A549 (cell line): ENCODE results near the gene CKAP5. TPM values are rescaled to one million over a fixed set of nuclear protein-coding genes. Genes with fewer than 3 reads are reported as not detected.

Source experiments
- ATAC-seq, 2 experiments: fragments of 200-7000 bp in 1 of 2; fragments of >200 bp in 1 of 2; cut with Nextera tagmentation in 1 of 2; cut with Tn5 transposase in 1 of 2; 3 replicates each; pipeline versions ENCODE4 v1.8.0 to v1.9.1; 2018 to 2020; ENCODE audit warnings: mild to moderate bottlenecking in 1 of 2, moderate library complexity in 1 of 2
- CTCF ChIA-PET: fragments of 300-600 bp; sonication (Branson Sonifier 250); formaldehyde crosslinking; extraction: SDS; loops from one replicate; lab custom pipeline; 2021; ENCODE audit warnings: antibody characterized with exemption, inconsistent platforms; lab: Yijun Ruan, JAX
- POLR2A ChIA-PET: fragments of 350-600 bp; formaldehyde crosslinking; extraction: SDS; loops from one replicate; lab custom pipeline; 2021; ENCODE audit warnings: antibody characterized with exemption, inconsistent platforms; lab: Yijun Ruan, JAX
- DNase-seq, 2 experiments: peaks; one replicate each; pipeline versions ENCODE4 v3.0.0 to v3.0.0-alpha.2; 2011 to 2016; ENCODE audit warnings: low read depth in 1 of 2, low spot score in 1 of 2
- FAIRE-seq: peaks from 2 replicates; lab custom pipeline; 2011; peaks lifted over from hg19 to GRCh38; lab: Jason Lieb, UNC
- H3K27ac ChIP-seq, 2 experiments: fragments of >200 bp; sonication (Bioruptor Twin); formaldehyde crosslinking; 3 replicates each; pipeline ENCODE4 v1.5.1; 2016 to 2017
- H3K4me1 ChIP-seq: fragments of >200 bp; sonication (Bioruptor Twin); formaldehyde crosslinking; 3 replicates; pipeline ENCODE4 v1.6.1; 2016
- H3K4me2 ChIP-seq: fragments of >200 bp; sonication (Bioruptor Twin); formaldehyde crosslinking; 3 replicates; pipeline ENCODE4 v1.6.1; 2016
- H3K4me3 ChIP-seq: fragments of >200 bp; sonication (Bioruptor Twin); formaldehyde crosslinking; 3 replicates; pipeline ENCODE4 v1.5.1; 2016
- H3K9me3 ChIP-seq: fragments of >200 bp; sonication (Bioruptor Twin); formaldehyde crosslinking; 3 replicates; pipeline ENCODE4 v1.6.1; 2016
- BHLHE40 ChIP-seq: IDR thresholded peaks from 2 replicates; pipeline ENCODE4 v1.6.1; 2012; ENCODE audit warnings: low read depth, low read length, inconsistent platforms
- CEBPB ChIP-seq, 2 experiments: fragments of >200 bp in 1 of 2; sonication (Bioruptor Twin) in 1 of 2; formaldehyde crosslinking in 1 of 2; IDR thresholded peaks; 2 replicates each; pipeline ENCODE4 v1.6.1; 2012 to 2016
- CHD2 ChIP-seq: fragments of 150-350 bp; IDR thresholded peaks from 2 replicates; pipeline ENCODE4 v1.6.1; 2014; ENCODE audit warnings: low read length; ENCODE audit not compliant: partially characterized antibody
- CTCF ChIP-seq: fragments of >200 bp; sonication (Bioruptor Twin); formaldehyde crosslinking; IDR thresholded peaks from 3 replicates; pipeline ENCODE4 v1.5.1; 2016
- EHF ChIP-seq: fragments of 250-450 bp; sonication (Bioruptor Pico); IDR thresholded peaks from 2 replicates; pipeline ENCODE4 v1.5.0; 2020; ENCODE audit warnings: mild to moderate bottlenecking
- EP300 ChIP-seq, 2 experiments: fragments of >200 bp; sonication (Bioruptor Twin); formaldehyde crosslinking; IDR thresholded peaks; 2 replicates in 1 of 2; 3 replicates in 1 of 2; pipeline ENCODE4 v1.6.1; 2016 to 2017
- ESRRA ChIP-seq: fragments of 150-350 bp; IDR thresholded peaks from 2 replicates; pipeline ENCODE4 v1.6.1; 2014; ENCODE audit warnings: mild to moderate bottlenecking, low read length, borderline replicate concordance
- FOSB ChIP-seq: fragments of 250-450 bp; sonication (Bioruptor Pico); IDR thresholded peaks from 2 replicates; pipeline ENCODE4 v1.5.0; 2020; ENCODE audit warnings: mild to moderate bottlenecking, moderate library complexity
- FOSL2 ChIP-seq, 2 experiments: fragments of 450-650 bp in 1 of 2; fragments of >200 bp in 1 of 2; sonication (Bioruptor Twin) in 1 of 2; formaldehyde crosslinking; IDR thresholded peaks; 2 replicates each; pipeline versions ENCODE4 v1.5.0 to v1.6.1; 2016 to 2020; ENCODE audit warnings: mild to moderate bottlenecking in 1 of 2, moderate library complexity in 1 of 2
- GATA3 ChIP-seq: IDR thresholded peaks from 2 replicates; pipeline ENCODE4 v1.6.1; 2012; ENCODE audit warnings: borderline replicate concordance
- HDAC2 ChIP-seq: fragments of 200-600 bp; sonication (generic); IDR thresholded peaks from 2 replicates; pipeline ENCODE4 v1.6.1; 2016
- HEYL ChIP-seq: fragments of 250-450 bp; sonication (Bioruptor Pico); IDR thresholded peaks from 2 replicates; pipeline ENCODE4 v1.8.0; 2021; ENCODE audit warnings: mild to moderate bottlenecking, moderate library complexity
- HOXA7 ChIP-seq: fragments of 250-450 bp; sonication (Bioruptor Pico); IDR thresholded peaks from 2 replicates; pipeline ENCODE4 v1.5.0; 2020; ENCODE audit warnings: mild to moderate bottlenecking, moderate library complexity
- HOXB13 ChIP-seq: fragments of 250-450 bp; sonication (Bioruptor Pico); IDR thresholded peaks from 2 replicates; pipeline ENCODE4 v1.5.0; 2020; ENCODE audit warnings: low read depth, mild to moderate bottlenecking, moderate library complexity
- JUN ChIP-seq, 2 experiments: fragments of >200 bp; sonication (Bioruptor Twin); formaldehyde crosslinking; IDR thresholded peaks; 2 replicates in 1 of 2; 3 replicates in 1 of 2; pipeline ENCODE4 v1.6.1; 2016 to 2017
- JUNB ChIP-seq: fragments of >200 bp; sonication (Bioruptor Twin); formaldehyde crosslinking; IDR thresholded peaks from 2 replicates; pipeline ENCODE4 v1.6.1; 2016
- MYC ChIP-seq: IDR thresholded peaks from 2 replicates; pipeline ENCODE4 v1.6.1; 2012; ENCODE audit warnings: mild to moderate bottlenecking, inconsistent platforms, low read length, improper control_type of control experiment, borderline replicate concordance
- NR3C1 ChIP-seq: fragments of >200 bp; sonication (Bioruptor Twin); formaldehyde crosslinking; IDR thresholded peaks from 3 replicates; pipeline ENCODE4 v1.6.1; 2017
- PBX3 ChIP-seq: IDR thresholded peaks from 2 replicates; pipeline ENCODE4 v1.6.1; 2012
- PHF8 ChIP-seq: fragments of 200-600 bp; sonication (generic); IDR thresholded peaks from 2 replicates; pipeline ENCODE4 v1.6.1; 2016; ENCODE audit warnings: low read depth, mild to moderate bottlenecking, antibody characterized with exemption, moderate library complexity, borderline replicate concordance
- POLR2A ChIP-seq: IDR thresholded peaks from 2 replicates; pipeline ENCODE4 v1.6.1; 2012; ENCODE audit warnings: mild to moderate bottlenecking, low read length
- RARB ChIP-seq: fragments of 250-450 bp; sonication (Bioruptor Pico); IDR thresholded peaks from 2 replicates; pipeline ENCODE4 v1.8.0; 2021; ENCODE audit warnings: mild to moderate bottlenecking, moderate library complexity
- RFX5 ChIP-seq: fragments of 450-650 bp; IDR thresholded peaks from 2 replicates; pipeline ENCODE4 v1.7.1; 2014; ENCODE audit warnings: antibody characterized with exemption, mild to moderate bottlenecking, moderate library complexity
- RNF2 ChIP-seq: fragments of 200-600 bp; sonication (generic); IDR thresholded peaks from 2 replicates; pipeline ENCODE4 v1.6.1; 2016; ENCODE audit warnings: low read depth, mild to moderate bottlenecking, antibody characterized with exemption, moderate library complexity, borderline replicate concordance
- SMC3 ChIP-seq: fragments of >200 bp; sonication (Bioruptor Twin); formaldehyde crosslinking; IDR thresholded peaks from 3 replicates; pipeline ENCODE4 v1.6.1; 2018; ENCODE audit warnings: inconsistent platforms
- SREBF2 ChIP-seq: fragments of 450-650 bp; IDR thresholded peaks from 2 replicates; pipeline ENCODE4 v1.6.1; 2014; ENCODE audit warnings: mild to moderate bottlenecking, moderate library complexity
- ZNF302 ChIP-seq: fragments of 250-450 bp; sonication (Bioruptor Pico); IDR thresholded peaks from 2 replicates; pipeline ENCODE4 v1.9.0; 2021; ENCODE audit warnings: inconsistent platforms, mild to moderate bottlenecking, moderate library complexity
- WGBS: methylation state at CpG from one replicate; pipeline ENCODE4 v1.1.6; 2017; ENCODE audit errors: missing lambda C conversion rate; 5-methylcytosine and 5-hydroxymethylcytosine counted together
- polyA plus RNA-seq, 4 experiments: library from polyadenylated mRNA; depleted of rRNA in 3 of 4; stranded (reverse); fragments of >200 nt; fragmentation: RNase III in 1 of 4; extraction: RNeasy Plus Mini Kit Qiagen cat#74134 plus additional on column Dnase treatment in 1 of 4; gene quantifications; 2 replicates in 3 of 4; 3 replicates in 1 of 4; pipeline ENCODE4 v1.2.3, GENCODE V29; 2011 to 2017
- TF ChIP-seq, protein P1 (sequence below): fragments of >200 bp; sonication (Bioruptor Twin); formaldehyde crosslinking; IDR thresholded peaks from 2 replicates; pipeline ENCODE4 v1.6.1; 2016
- TF ChIP-seq, protein P2 (sequence below): IDR thresholded peaks from 2 replicates; pipeline ENCODE4 v1.6.1; 2012; ENCODE audit warnings: low read depth, borderline replicate concordance

CKAP5 gene
- polyA plus RNA-seq, 2 of the 4 experiments (the other 2 are of a cell fraction): 66.3 to 173 TPM

DNA sequence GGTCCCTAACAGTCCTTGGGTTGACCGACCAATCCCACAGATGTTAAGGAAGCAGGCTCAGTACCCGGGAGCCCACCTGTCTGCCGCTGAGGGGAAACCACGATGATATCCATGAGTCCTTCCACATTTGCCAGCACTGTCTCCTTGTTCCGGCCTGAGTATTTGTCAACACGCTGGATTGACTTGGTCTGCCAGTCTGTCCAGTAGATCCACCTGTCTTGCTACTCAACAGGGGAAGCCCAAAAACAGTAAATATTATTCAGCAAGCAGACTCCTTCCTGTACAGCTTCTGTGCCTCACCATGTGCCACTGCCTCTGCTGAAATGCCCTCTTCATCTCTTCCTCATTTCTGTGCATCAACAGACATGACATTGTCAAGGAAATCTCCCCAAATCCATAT, 22.8 kb upstream of the CKAP5 start:
- Histone ChIP-seq H3K9me3 (no peaks in the 10 kb centered on the region), H3K4me3 (no peak overlapping the region), H3K4me1 (no peaks in the 10 kb centered on the region)
- FAIRE-seq: no peak
- ATAC-seq: no peak
- TF ChIP-seq JUN (IDR thresholded peaks at IDR 0.05): no peak
- TF ChIP-seq EP300 (IDR thresholded peaks at IDR 0.05): no peak
- TF ChIP-seq SMC3: no peak
- no peak for TF ChIP-seq PBX3
- TF ChIP-seq ESRRA: no peak
- TF ChIP-seq, all 56 proteins: peak for 0
- ChIA-PET CTCF (interaction anchor here (3.6 kb wide), 1 partner anchor 284 kb away, joined by 16 read pairs; no protein-coding TSS in a partner anchor), POLR2A (no interaction called here)
- H3K27ac ChIP-seq: no peak overlapping the region
- WGBS: 89% methylated on average over 6 of the region's 6 CpGs
- no peak for DNase-seq
- no peak overlapping the region for H3K4me2 ChIP-seq

GRCh38 chr11:46865340-46865739, 19.3 kb upstream of the CKAP5 start:
- no peak overlapping the region for H3K27ac ChIP-seq
- ATAC-seq (no peak), DNase-seq (no peak), FAIRE-seq (no peak)
- WGBS: 71% methylated on average over 2 of the region's 2 CpGs
- ChIA-PET CTCF (no interaction called here), POLR2A (no interaction called here)
- no peaks in the 10 kb centered on the region for H3K9me3 ChIP-seq
- no peaks in the 10 kb centered on the region for H3K4me1 ChIP-seq
- TF ChIP-seq, protein P1, sequence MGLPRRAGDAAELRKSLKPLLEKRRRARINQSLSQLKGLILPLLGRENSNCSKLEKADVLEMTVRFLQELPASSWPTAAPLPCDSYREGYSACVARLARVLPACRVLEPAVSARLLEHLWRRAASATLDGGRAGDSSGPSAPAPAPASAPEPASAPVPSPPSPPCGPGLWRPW: no peak
- TF ChIP-seq MYC: no peak
- no peak for TF ChIP-seq RFX5
- TF ChIP-seq BHLHE40: no peak
- TF ChIP-seq NR3C1: no peak
- TF ChIP-seq CTCF: no peak
- TF ChIP-seq POLR2A: no peak
- TF ChIP-seq RARB: no peak
- TF ChIP-seq RNF2: no peak
- no peak for TF ChIP-seq JUNB
- no peak for TF ChIP-seq HOXB13 (CRISPR knock-in tag)
- no peak for TF ChIP-seq HEYL (CRISPR knock-in tag)
- no peak overlapping the region for H3K4me3 ChIP-seq
- H3K4me2 ChIP-seq: no peak overlapping the region

DNA sequence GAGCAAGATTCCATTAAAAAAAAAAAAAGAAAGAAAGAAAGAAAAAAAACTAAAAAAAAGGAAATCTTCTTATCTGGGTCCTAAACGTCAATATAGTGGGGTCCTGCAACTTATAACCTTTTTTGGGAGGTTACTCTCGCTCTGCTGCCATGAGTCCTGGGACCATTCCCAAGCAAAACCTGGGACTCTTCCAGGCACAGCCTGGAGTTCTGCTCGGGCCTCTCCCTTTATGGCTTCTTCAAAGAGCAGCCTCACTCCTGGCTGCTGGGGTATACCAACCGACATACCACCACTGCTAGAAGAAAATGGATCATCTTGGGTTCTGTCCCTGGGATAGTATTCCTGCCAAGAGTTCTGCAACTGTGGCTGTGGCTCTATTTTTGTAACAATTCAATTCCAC, 14.1 kb upstream of the CKAP5 start:
- CTCF ChIA-PET: no interaction called here
- no peak overlapping the region for H3K4me3 ChIP-seq
- H3K4me2 ChIP-seq: no peak overlapping the region
- H3K4me1 ChIP-seq: no peaks in the 10 kb centered on the region
- FAIRE-seq: no peak
- H3K27ac ChIP-seq: no peak overlapping the region
- ATAC-seq: no peak
- TF ChIP-seq FOSB (CRISPR knock-in tag) (no peak), HDAC2 (no peak), CEBPB (IDR thresholded peaks at IDR 0.05) (no peak), PHF8 (no peak), MYC (no peak), GATA3 (no peak), EP300 (IDR thresholded peaks at IDR 0.05) (no peak), FOSL2 (IDR thresholded peaks at IDR 0.05) (no peak), FOSL2 (CRISPR knock-in tag; IDR thresholded peaks at IDR 0.05) (no peak), CHD2 (no peak), EHF (no peak), JUN (IDR thresholded peaks at IDR 0.05) (no peak), JUNB (no peak), SREBF2 (no peak), HOXA7 (CRISPR knock-in tag) (no peak), ZNF302 (CRISPR knock-in tag) (no peak)
- TF ChIP-seq, protein P2, sequence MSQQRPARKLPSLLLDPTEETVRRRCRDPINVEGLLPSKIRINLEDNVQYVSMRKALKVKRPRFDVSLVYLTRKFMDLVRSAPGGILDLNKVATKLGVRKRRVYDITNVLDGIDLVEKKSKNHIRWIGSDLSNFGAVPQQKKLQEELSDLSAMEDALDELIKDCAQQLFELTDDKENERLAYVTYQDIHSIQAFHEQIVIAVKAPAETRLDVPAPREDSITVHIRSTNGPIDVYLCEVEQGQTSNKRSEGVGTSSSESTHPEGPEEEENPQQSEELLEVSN: no peak
- TF ChIP-seq, all 56 proteins: peak for 0
- POLR2A ChIA-PET: no interaction called here
- DNase-seq: no peak
- no peaks in the 10 kb centered on the region for H3K9me3 ChIP-seq
- WGBS: 75% methylated on average over 4 of the region's 4 CpGs
